ENCODE results near the gene LIPT1. TPM values are rescaled to one million over a fixed set of nuclear protein-coding genes. Genes with fewer than 3 reads are reported as not detected.
"Not testable (repeated sequence)": the region's sequence is repeated elsewhere in the genome, so short reads cannot be mapped to it uniquely, and the experiment has no call there.

LIPT1 gene
- 8.4 TPM for polyA plus RNA-seq (2012; ENCODE audit: missing spikeins)

DNA sequence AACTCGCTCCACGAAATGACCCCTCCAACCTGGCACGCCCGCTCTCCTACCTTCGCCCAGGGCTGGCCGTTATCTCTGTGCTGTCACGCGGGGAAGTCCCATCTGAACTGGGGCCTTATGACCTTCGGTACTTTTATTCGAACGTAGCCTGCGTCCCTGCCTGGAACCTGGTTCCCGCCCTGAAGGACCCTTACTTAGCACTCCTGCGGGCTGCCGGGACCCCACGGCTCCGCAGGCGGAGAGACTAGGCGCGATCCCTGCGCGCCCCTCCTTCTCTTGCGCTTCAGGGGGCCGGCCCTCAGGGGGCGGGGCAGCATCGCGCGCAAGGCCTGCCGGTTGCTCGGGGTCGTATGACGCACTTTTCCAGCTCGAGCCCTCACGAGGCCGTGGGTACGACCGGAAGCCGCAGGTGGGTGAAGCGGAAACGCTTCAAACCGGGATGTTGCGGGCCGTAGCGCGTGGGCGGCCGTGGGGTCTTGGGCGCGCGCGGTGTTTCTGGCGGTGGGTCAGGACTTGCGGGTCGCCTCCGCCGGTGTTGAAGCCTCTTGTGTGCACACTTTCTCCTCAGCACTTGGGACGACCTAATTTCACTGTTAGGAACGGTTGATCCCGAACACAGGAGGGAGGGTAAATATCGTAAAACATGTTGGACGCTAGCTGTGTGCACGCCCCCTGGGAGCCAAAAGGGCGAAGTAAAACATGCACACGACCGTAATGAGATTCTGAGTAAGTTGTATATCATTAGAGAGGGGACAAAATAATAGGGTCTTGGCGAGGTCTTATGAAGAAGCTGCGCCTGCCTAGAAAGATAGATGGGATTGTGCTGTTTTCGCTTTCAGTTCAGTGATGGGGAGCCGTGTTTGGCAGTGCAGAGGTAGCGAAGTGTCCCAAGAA lies at the start of gene LIPT1, which contains the start of gene TSGA10:
LIPT1 (plus strand) TSS at position 325 of the 894 bp plus-strand sequence. CDS start 6,991 bp downstream, outside the sequence.
TSGA10 (minus strand) TSS at position 300 of the 894 bp plus-strand sequence. CDS start 45,503 bp downstream, outside the sequence.
- DNase-seq (ENCODE audit: insufficient read length) (peak; percentile 90), FAIRE-seq (peak; percentile 96)
- TF ChIP-seq POLR2AphosphoS5 (IDR thresholded peaks at IDR 0.05; ENCODE audit: low read depth, low read length): peak; percentile 77
- TF ChIP-seq POLR2A (IDR thresholded peaks at IDR 0.05; ENCODE audit: low read depth, low read length): peak; percentile 88
- 0 out of 2 replicates have a peak, but pooled peaks have one; percentile 8 for TF ChIP-seq TAF1 (IDR thresholded peaks at IDR 0.05; ENCODE audit: borderline replicate concordance, low read depth, low read length)

GRCh38 chr2:99106913-99107312 lies 47.9 kb upstream of the LIPT1 start:
- FAIRE-seq: no peak

GRCh38 chr2:99111236-99111635 lies 43.5 kb upstream of the LIPT1 start:
- no peak for FAIRE-seq
- no peak for DNase-seq (ENCODE audit: insufficient read length)
- TF ChIP-seq POLR2AphosphoS5 (IDR thresholded peaks at IDR 0.05; ENCODE audit: low read depth, low read length): no peak
- no peak for TF ChIP-seq POLR2A (IDR thresholded peaks at IDR 0.05; ENCODE audit: low read depth, low read length)
- TF ChIP-seq TAF1 (IDR thresholded peaks at IDR 0.05; ENCODE audit: borderline replicate concordance, low read depth, low read length): no peak

More at GRCh38 chr2:99106913-99107312, 47.9 kb upstream of the LIPT1 start:
- DNase-seq (ENCODE audit: insufficient read length): no peak
- TF ChIP-seq POLR2A (IDR thresholded peaks at IDR 0.05; ENCODE audit: low read depth, low read length) (no peak), POLR2AphosphoS5 (IDR thresholded peaks at IDR 0.05; ENCODE audit: low read depth, low read length) (no peak), TAF1 (IDR thresholded peaks at IDR 0.05; ENCODE audit: borderline replicate concordance, low read depth, low read length) (no peak)

DNA sequence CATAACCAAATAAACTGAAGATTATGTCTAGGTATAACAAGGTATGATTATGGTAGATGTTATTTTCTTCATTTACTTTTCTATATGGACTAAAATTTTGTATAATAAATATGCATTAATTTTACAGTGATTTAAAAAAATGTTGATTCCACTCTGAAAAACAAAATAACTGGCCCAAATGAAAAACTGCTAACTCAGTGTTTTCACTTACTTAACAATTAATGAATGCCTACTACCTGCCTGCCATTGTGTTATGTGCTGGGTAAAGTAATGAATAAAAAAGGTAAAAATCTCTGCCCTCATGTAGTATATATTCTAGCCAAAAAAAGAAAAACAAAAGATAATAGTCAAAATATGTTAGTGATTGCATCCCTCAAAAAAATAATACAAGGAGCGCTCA lies 42.8 kb upstream of the LIPT1 start:
- TF ChIP-seq POLR2AphosphoS5 (IDR thresholded peaks at IDR 0.05; ENCODE audit: low read depth, low read length): no peak
- TF ChIP-seq POLR2A (IDR thresholded peaks at IDR 0.05; ENCODE audit: low read depth, low read length): no peak
- DNase-seq (ENCODE audit: insufficient read length) (no peak), FAIRE-seq (no peak)

GRCh38 chr2:99112617-99113016 lies 42.1 kb upstream of the LIPT1 start:
- TF ChIP-seq POLR2AphosphoS5 (IDR thresholded peaks at IDR 0.05; ENCODE audit: low read depth, low read length) (no peak), TAF1 (IDR thresholded peaks at IDR 0.05; ENCODE audit: borderline replicate concordance, low read depth, low read length) (no peak), POLR2A (IDR thresholded peaks at IDR 0.05; ENCODE audit: low read depth, low read length) (no peak)
- no peak for FAIRE-seq
- DNase-seq (ENCODE audit: insufficient read length): no peak

- no peak for FAIRE-seq
- TF ChIP-seq POLR2A (IDR thresholded peaks at IDR 0.05; ENCODE audit: low read depth, low read length): no peak
- no peak for TF ChIP-seq TAF1 (IDR thresholded peaks at IDR 0.05; ENCODE audit: borderline replicate concordance, low read depth, low read length)
- TF ChIP-seq POLR2AphosphoS5 (IDR thresholded peaks at IDR 0.05; ENCODE audit: low read depth, low read length): no peak
Measured at GRCh38 chr2:99127981-99128380, 26.8 kb upstream of the LIPT1 start.

GRCh38 chr2:99135044-99135556 lies 19.7 kb upstream of the LIPT1 start:
- DNase-seq (ENCODE audit: insufficient read length); FAIRE-seq: not testable (repeated sequence)

More at GRCh38 chr2:99127981-99128380, 26.8 kb upstream of the LIPT1 start:
- no peak for DNase-seq (ENCODE audit: insufficient read length)

GRCh38 chr2:99139003-99139402 lies 15.8 kb upstream of the LIPT1 start:
- FAIRE-seq (no peak), DNase-seq (ENCODE audit: insufficient read length) (no peak)
- TF ChIP-seq POLR2A (IDR thresholded peaks at IDR 0.05; ENCODE audit: low read depth, low read length) (no peak), TAF1 (IDR thresholded peaks at IDR 0.05; ENCODE audit: borderline replicate concordance, low read depth, low read length) (no peak), POLR2AphosphoS5 (IDR thresholded peaks at IDR 0.05; ENCODE audit: low read depth, low read length) (no peak)

DNA sequence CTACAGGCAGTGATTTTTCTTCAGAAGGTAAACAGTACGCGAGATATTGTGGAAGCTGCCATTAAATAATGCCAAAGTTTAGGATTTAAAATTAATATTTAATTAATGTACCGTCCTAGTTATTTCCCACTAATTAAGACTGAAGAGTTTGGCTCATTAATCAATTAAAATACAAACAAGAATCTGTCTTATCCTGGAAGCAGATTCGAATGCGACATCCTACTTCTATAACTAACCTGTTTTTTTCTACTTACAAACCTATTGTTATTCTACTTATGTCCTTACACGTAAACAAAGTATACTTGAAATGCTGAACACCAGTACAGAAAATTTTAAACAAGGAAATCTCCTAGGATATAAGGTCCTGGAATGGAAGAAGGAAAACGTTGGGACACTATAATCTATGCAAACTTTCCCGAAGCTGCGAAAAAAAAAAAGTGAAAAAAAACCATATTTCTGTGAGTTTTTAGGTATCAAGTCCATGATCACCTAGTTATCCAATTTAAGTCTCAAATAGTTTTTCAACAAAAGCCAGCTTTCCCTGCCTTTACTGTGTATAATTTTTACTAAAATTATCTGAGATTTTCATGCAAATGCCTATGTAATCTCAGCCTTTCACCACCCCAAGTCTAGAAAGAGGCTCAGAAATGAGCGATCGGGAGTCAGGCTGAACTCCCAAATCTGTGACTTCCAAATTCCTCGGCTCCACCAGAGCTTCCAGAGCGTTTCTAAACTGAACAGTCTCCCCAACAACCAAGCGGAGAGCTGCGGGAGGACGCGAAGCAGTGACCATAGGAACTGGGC lies 14.5 kb upstream of the LIPT1 start:
- no peak for TF ChIP-seq TAF1 (IDR thresholded peaks at IDR 0.05; ENCODE audit: borderline replicate concordance, low read depth, low read length)
- FAIRE-seq: no peak
- DNase-seq (ENCODE audit: insufficient read length): no peak

DNA sequence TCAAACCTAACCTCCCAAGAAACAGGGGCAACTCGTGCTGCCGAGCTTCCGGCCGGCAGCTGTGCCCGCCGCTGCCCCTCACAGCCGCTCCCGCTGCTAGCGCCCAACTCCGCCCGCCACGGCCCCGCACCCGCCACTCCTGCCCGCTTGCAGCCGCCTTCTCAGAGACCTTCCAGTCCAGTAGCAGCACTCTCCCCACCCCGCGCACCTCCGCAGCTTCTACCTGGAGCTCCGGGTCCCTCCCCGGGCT lies 14.0 kb upstream of the LIPT1 start:
- TF ChIP-seq POLR2AphosphoS5 (IDR thresholded peaks at IDR 0.05; ENCODE audit: low read depth, low read length) (0 out of 2 replicates have a peak, but pooled peaks have one; percentile 71), POLR2A (IDR thresholded peaks at IDR 0.05; ENCODE audit: low read depth, low read length) (no peak)
- DNase-seq (ENCODE audit: insufficient read length) (no peak), FAIRE-seq (no peak)

DNA sequence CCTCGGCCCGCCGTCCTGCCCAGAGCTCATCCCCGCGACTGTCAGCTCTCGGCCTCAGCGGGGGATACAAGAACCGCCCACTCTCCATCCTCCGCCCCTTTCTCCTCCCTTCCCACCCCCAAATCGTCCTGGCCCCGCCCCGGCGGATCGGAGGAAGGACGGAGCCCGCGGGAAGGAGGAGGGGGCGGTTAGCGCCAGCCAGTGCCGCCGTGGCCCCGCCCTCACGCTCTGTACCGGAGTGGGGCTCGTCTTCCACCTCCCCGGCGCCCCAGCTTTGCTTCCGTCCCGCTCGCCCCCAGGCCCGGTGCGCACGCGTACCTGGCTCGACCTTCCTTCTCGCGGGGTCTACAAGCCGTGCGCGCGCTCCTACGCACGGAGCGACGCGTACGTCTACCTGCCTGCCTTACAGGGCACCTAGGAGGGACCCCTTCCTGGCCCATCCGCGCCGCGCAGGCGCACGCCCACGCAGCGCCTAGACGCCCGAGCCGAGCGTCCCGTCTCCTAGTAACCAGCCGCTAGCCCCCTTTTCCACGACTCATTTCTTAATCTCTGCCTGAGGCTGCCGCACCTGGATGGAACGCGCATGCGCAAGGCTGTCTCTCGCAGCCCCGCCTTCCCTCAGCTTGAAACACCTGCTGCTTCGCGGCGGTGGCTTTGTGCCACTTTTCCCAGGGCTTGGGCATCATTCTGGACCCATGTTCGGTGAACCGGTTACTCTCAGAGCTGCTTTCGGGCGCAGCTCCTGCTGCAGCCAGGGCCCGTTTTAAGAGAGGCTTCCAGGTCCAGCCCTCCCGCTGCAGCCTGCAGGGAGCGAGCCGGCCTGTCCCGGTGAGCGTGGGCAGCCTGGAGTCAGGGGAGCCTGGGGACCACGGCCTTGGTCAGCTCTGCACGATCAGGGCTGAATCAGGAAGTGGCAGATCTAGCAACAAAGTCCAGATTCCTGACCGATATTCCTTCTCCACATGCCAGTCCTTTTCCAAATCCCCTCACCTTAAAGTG lies 13.4 kb upstream of the LIPT1 start, which contains the start of gene C2orf15:
C2orf15 (plus strand) TSS at position 598 of the 999 bp plus-strand sequence. CDS start 8,852 bp downstream, outside the sequence.
- FAIRE-seq (peak; percentile 93), DNase-seq (ENCODE audit: insufficient read length) (peak; percentile 71)
- TF ChIP-seq TAF1 (IDR thresholded peaks at IDR 0.05; ENCODE audit: borderline replicate concordance, low read depth, low read length): 0 out of 2 replicates have a peak, but pooled peaks have one; percentile 49
- TF ChIP-seq POLR2AphosphoS5 (IDR thresholded peaks at IDR 0.05; ENCODE audit: low read depth, low read length): no peak; the same call in 1 of the 2 replicates
- peak; percentile 80; the same call in 1 of the 2 replicates for TF ChIP-seq POLR2A (IDR thresholded peaks at IDR 0.05; ENCODE audit: low read depth, low read length)
